Measurements from ENCODE around the gene FHAD1.
A peak's percentile ranks its signal among the peaks of the same experiment; 100 is the strongest.

FHAD1 gene

DNA sequence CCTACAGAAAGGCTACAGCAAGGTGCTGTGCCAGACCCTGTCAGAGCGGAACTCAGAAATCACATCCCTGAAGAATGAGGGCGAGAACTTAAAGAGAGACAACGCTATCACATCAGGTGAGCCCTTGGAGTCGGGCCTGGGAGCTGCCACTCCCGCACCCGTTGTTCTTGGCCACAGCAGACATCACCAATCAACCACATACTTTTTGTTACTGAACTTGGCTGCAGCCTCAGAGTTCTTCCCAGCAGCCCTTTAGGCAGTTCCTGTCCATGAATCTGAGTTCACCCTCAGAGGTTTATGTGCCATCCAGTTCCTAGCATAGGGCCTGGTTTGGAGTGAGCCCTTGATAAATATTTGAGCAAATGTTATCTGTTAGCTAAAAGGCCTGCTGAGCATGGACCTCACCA, 61.6 kb downstream of the FHAD1 start:
- H4K20me1 ChIP-seq, result no peaks in the 10 kb centered on the region
- no peak overlapping the region for H3K9ac ChIP-seq
- no peak overlapping the region for H3K27ac ChIP-seq
- H3K27me3 ChIP-seq, result no peaks in the 10 kb centered on the region
- no peak for TF ChIP-seq Cebpa-rat (IDR thresholded peaks at IDR 0.05)
- no peak overlapping the region for H3K4me2 ChIP-seq
- H3K9me3 ChIP-seq (replicated peaks in 1 of 11), result peaks cover 11 to 33% (median 18%) of the 10 kb centered on the region in 11 experiments
- H3K36me3 ChIP-seq, result no peaks in the 10 kb centered on the region
- H3K4me3 ChIP-seq, result no peak overlapping the region
- no peaks in the 10 kb centered on the region for H3K4me1 ChIP-seq

DNA sequence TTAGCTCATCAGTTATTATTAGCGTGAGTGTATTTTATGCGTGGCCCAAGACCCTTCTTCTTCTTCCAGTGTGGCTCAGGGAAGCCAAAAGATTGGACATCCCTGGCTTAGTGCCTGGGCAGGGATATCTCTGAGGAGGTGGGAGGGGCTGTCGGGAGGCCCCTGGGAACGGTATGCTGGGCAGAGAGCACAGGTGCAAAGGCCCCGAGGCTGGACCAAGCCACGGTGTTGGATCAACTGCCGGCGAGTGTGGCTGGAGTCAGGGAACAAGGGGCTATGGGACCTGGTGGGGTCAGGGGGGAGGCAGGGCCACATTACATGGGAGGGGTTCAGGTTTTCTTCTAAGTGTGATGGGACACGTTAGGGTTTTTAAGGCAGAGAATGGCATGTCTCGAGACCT, 62.7 kb downstream of the FHAD1 start:
- H3K9ac ChIP-seq, result no peak overlapping the region

DNA sequence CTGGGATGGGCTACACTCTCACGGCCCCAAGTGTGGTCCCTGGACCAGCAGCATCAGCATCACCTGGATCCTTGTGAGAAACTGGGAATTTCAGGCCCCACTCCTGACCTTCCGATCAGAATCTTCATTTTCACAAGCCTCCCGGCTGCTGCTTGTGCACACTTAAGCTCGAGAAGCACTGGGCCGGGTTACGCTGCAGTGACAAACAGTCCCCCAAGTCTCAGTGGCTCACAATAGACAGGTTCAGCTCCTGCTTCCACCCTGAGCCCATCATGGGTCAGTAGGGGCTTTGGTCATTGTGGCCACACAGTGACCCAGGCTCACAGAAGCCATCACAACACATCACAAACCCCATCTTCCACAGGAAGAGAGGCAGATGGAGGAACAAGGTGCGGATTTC, 63.5 kb downstream of the FHAD1 start:
- no peaks in the 10 kb centered on the region for H3K4me1 ChIP-seq
- no peaks in the 10 kb centered on the region for H4K20me1 ChIP-seq
- TF ChIP-seq Cebpa-rat (IDR thresholded peaks at IDR 0.05), result no peak
- no peak overlapping the region for H3K4me3 ChIP-seq
- H3K9ac ChIP-seq, result no peak overlapping the region
- H3K9me3 ChIP-seq (replicated peaks in 1 of 11), result peaks cover 11 to 28% (median 18%) of the 10 kb centered on the region in 11 experiments
- no peak overlapping the region for H3K27ac ChIP-seq
- H3K4me2 ChIP-seq, result no peak overlapping the region
- no peaks in the 10 kb centered on the region for H3K27me3 ChIP-seq
- no peaks in the 10 kb centered on the region for H3K36me3 ChIP-seq

More for the DNA sequence above, 62.7 kb downstream of the FHAD1 start:
- no peak overlapping the region for H3K4me2 ChIP-seq
- H3K9me3 ChIP-seq (replicated peaks in 1 of 11), result peaks cover 11 to 33% (median 18%) of the 10 kb centered on the region in 11 experiments
- no peak for TF ChIP-seq Cebpa-rat (IDR thresholded peaks at IDR 0.05)
- no peak overlapping the region for H3K4me3 ChIP-seq
- no peak overlapping the region for H3K27ac ChIP-seq
- no peaks in the 10 kb centered on the region for H4K20me1 ChIP-seq
- H3K4me1 ChIP-seq, result no peaks in the 10 kb centered on the region
- no peaks in the 10 kb centered on the region for H3K27me3 ChIP-seq
- H3K36me3 ChIP-seq, result no peaks in the 10 kb centered on the region

DNA sequence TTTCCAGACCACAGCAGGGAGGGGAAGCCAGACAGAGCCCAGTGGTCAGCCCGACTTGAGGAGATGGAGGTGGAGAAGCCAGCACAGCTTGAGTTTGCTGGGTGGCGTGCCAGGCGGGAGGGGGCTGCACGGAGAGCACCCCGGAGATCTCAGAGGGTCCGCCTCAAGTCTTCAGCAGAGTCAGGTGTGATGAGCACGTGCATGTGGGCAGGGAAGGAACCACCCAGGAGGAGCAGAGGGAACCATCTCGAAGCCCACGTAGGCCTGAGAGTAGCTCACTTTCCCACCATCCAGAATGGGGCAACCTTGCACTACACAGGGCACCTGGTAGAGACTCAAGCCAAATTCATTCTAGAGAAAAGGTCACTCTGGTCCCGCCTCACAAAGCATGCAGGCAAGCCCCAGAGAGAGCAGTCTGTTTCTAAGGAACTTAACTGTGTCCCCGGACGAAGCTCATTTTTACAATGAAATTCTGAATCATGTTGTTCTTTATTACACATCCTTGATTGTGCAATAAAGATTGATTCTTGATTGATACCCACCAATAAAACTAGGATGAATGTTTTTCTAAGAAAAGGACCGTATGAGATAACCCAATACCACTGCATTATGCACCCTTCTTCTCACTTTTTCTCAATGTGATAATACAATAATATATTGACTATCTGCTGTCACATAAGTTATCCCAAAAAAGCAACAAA, 64.2 kb downstream of the FHAD1 start:
- Histone ChIP-seq H3K27ac (no peak overlapping the region), H3K27me3 (no peaks in the 10 kb centered on the region), H3K9me3 (replicated peaks in 1 of 11) (peaks cover 6 to 21% (median 12%) of the 10 kb centered on the region in 11 experiments; a peak in 21 of 22 replicates), H3K4me3 (no peak overlapping the region), H3K36me3 (no peaks in the 10 kb centered on the region), H3K4me1 (no peaks in the 10 kb centered on the region), H3K4me2 (no peak overlapping the region), H3K9ac (no peak overlapping the region), H4K20me1 (no peaks in the 10 kb centered on the region)
- TF ChIP-seq Cebpa-rat (IDR thresholded peaks at IDR 0.05), result peak in 4 of 11 experiments; percentile 9 to 43 (median 21); a peak in 1 of 22 replicates

DNA sequence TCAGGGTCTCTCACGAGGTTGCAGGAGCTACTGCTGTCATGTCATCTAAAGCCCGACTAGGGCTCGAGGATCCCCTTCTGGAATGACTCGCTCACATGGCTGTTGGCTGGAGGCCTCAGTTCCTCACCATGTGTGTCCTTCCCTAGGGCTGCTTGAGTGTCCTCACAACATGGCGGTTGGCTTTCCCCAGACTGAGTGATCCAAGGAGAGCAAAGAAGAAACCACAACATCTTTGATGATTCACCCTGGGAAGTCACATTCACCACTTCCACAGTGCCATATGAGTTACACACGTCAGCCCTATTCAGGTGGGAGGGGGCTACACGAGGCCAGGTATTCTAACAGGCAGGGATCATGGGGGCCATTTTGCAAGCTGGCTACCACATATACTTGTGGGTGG, 64.9 kb downstream of the FHAD1 start:
- Histone ChIP-seq H3K9ac (no peak overlapping the region), H4K20me1 (no peaks in the 10 kb centered on the region), H3K4me2 (no peak overlapping the region), H3K27ac (no peak overlapping the region), H3K27me3 (no peaks in the 10 kb centered on the region), H3K36me3 (no peaks in the 10 kb centered on the region), H3K4me3 (no peak overlapping the region), H3K9me3 (replicated peaks in 1 of 11) (peaks cover 0 to 15% (median 6%) of the 10 kb centered on the region in 11 experiments; a peak in 15 of 22 replicates), H3K4me1 (no peaks in the 10 kb centered on the region)
- TF ChIP-seq Cebpa-rat (IDR thresholded peaks at IDR 0.05), result no peak

DNA sequence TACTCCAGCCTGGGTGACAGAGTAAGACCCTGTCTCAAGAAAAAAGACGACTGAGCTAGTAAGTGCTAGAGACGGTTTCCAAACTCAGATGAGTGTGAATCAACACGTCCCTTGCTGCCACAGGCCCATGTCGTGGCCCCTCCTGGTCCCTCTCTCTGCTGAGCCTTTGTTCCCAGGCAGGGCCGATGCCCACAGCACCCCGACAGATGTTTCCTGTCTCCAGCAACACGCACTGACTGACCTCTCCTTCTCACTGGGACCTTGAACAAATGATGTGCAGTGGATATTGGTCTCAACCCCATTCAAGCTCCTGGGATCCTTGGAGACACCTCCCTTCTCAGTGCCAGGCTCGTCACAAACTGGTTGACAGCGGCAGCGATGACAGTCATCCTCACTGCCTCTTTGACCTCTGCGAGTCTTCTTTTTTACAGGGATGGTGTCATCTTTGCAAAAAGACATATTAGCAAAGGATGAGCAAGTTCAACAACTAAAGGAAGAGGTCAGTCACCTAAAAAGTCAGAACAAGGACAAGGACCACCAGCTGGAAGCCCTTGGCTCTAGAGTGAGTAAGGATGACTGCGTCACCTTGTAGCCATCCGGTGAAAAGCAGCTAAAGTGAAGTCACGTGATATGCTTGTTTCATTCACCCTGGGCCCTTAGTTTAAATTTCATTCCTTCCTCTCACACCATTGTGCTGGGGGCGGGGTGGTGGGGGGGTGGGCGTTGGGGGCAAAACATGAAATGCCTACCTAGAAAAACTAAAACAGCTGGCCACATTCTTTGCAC, 65.8 kb downstream of the FHAD1 start:
- no peaks in the 10 kb centered on the region for H3K4me1 ChIP-seq
- H4K20me1 ChIP-seq, result no peaks in the 10 kb centered on the region
- no peak overlapping the region for H3K27ac ChIP-seq
- no peaks in the 10 kb centered on the region for H3K36me3 ChIP-seq
- H3K9ac ChIP-seq, result no peak overlapping the region
- no peak for TF ChIP-seq Cebpa-rat (IDR thresholded peaks at IDR 0.05)
- H3K27me3 ChIP-seq, result no peaks in the 10 kb centered on the region
- no peak overlapping the region for H3K4me3 ChIP-seq
- H3K9me3 ChIP-seq (replicated peaks in 1 of 11), result peaks cover 0 to 14% (median 0%) of the 10 kb centered on the region in 11 experiments; a peak in 10 of 22 replicates
- H3K4me2 ChIP-seq, result no peak overlapping the region

DNA sequence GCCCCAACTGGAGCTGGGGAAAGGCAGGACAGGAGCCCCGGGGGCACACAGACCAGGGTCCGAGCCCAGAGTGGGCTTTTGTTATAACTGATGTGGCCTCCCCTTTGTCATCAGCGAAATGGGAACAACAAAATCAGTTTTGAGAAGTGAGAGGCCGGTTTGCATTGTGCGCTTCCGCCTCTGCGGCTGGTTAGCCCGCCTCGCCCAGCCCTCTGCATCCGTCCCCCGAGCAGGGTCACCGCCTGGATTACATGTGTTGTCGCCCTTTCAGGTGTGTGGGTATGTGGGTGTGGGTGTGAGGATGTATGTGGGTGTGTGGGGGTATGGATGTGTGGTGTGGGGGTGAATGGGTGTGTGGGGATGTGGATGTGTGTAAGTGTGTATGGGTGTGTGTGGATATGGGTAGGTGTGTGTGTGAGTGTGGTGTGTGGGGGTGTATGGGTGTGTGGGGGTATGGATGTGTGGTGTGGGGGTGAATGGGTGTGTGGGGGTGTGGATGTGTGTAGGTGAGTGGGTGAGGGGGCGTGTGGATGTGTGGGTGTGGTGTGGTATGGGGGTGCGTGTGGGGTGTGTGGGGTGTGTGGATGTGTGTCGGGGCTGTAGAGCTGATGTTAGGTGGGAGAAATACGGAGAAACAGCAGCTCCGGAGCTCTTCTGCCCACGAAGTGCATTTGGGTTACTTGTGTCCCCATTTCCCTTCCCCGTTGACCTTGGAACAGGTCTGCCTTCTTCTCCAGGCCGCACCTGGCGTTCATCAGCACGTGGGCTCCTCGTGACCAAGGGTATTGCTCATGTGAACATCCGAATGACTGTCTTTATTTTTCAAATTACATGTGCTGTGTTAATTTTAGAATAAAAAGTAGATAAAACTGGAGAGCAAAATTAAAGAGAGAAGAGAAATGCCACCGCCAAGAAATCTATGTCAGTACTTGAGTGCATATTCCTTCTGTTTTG, 67.6 kb downstream of the FHAD1 start:
- H3K9me3 ChIP-seq (replicated peaks in 1 of 11), result peaks cover 0 to 18% (median 1%) of the 10 kb centered on the region in 11 experiments; a peak in 13 of 22 replicates
- H3K27me3 ChIP-seq, result no peaks in the 10 kb centered on the region
- no peak overlapping the region for H3K4me3 ChIP-seq
- no peak for TF ChIP-seq Cebpa-rat (IDR thresholded peaks at IDR 0.05)
- H3K27ac ChIP-seq, result no peak overlapping the region
- no peak overlapping the region for H3K9ac ChIP-seq
- no peaks in the 10 kb centered on the region for H3K4me1 ChIP-seq
- no peak overlapping the region for H3K4me2 ChIP-seq
- no peaks in the 10 kb centered on the region for H3K36me3 ChIP-seq
- H4K20me1 ChIP-seq, result no peaks in the 10 kb centered on the region

DNA sequence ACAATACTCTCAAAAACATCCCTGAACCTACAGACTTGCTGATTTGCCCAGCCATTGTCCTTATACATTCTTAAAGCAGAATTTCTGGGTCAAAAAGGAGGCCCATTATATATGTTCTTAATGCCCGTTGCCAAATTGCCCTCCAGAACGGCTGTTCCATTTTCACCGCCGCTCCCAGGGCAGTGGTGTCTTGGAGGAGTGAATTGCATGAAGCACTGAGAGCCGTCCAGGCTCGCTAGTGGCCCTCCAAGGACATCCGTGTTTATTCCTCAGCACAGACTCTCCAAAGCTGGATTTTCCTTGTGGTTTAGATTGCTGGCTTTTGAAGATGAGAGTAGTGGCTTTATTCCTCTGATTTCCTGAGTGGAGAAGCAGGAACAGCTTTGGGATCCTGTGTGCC, 68.8 kb downstream of the FHAD1 start:
- Histone ChIP-seq H3K27me3 (no peaks in the 10 kb centered on the region), H4K20me1 (no peaks in the 10 kb centered on the region), H3K9me3 (replicated peaks in 1 of 11) (peaks cover 10 to 30% (median 13%) of the 10 kb centered on the region in 11 experiments; a peak in 21 of 22 replicates), H3K27ac (no peak overlapping the region), H3K4me1 (no peaks in the 10 kb centered on the region), H3K4me3 (no peak overlapping the region), H3K36me3 (no peaks in the 10 kb centered on the region), H3K9ac (no peak overlapping the region), H3K4me2 (no peak overlapping the region)
- no peak for TF ChIP-seq Cebpa-rat (IDR thresholded peaks at IDR 0.05)

DNA sequence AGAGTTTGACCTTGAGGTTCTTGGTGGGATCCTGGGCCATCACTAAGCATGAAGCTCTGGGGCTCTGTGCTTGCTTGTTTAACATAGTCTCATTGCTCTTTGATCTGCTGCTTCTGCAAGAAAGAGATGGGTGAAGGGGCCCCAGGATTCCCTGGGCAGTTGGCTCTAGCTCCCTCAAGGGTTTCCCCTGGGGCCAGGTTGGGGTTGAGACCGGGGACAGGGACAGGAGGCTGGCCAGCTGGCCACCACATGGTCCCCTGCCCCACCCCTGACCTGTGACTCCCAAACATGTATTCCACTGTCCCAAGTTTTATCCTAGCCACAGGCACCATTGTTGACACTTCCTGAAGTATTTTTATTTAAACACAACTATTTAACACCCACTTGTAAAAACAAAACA, 69.5 kb downstream of the FHAD1 start:
- Histone ChIP-seq H3K4me1 (no peaks in the 10 kb centered on the region), H3K9me3 (replicated peaks in 1 of 11) (peaks cover 12 to 26% (median 16%) of the 10 kb centered on the region in 11 experiments; a peak in 21 of 22 replicates), H3K36me3 (no peaks in the 10 kb centered on the region), H3K4me3 (no peak overlapping the region), H3K4me2 (no peak overlapping the region), H4K20me1 (no peaks in the 10 kb centered on the region), H3K27ac (no peak overlapping the region), H3K27me3 (no peaks in the 10 kb centered on the region), H3K9ac (no peak overlapping the region)
- no peak for TF ChIP-seq Cebpa-rat (IDR thresholded peaks at IDR 0.05)
